Brain microvascular endothelial cell (primary cell): ENCODE results near the gene RRAS.

Experiments used
- DNase-seq: peaks from one replicate; pipeline ENCODE4 v3.0.0-alpha.2; 2020
- H3K27ac ChIP-seq: fragments of 250-450 bp; sonication (Bioruptor Pico); 2 replicates; pipeline ENCODE4 v1.5.1; 2020; ENCODE audit warnings: mild to moderate bottlenecking, moderate library complexity
- H3K27me3 ChIP-seq: fragments of 250-450 bp; sonication (Bioruptor Pico); replicated peaks from 2 replicates; pipeline ENCODE4 v1.5.1; 2020; ENCODE audit warnings: mild to moderate bottlenecking
- H3K36me3 ChIP-seq: fragments of 250-450 bp; sonication (Bioruptor Pico); replicated peaks from 2 replicates; pipeline ENCODE4 v1.5.1; 2020; ENCODE audit warnings: mild to moderate bottlenecking
- H3K4me3 ChIP-seq: 2 replicates; pipeline ENCODE4 v1.5.1; 2011; ENCODE audit warnings: low read depth, mild to moderate bottlenecking, control low read depth, low read length, moderate library complexity
- CTCF ChIP-seq: IDR thresholded peaks from 2 replicates; pipeline ENCODE4 v1.5.1; 2011; ENCODE audit warnings: low read depth, mild to moderate bottlenecking, moderate library complexity, low read length, control low read depth, inconsistent platforms; ENCODE audit errors: missing control alignments
- in situ Hi-C: cut with HindIII; loops from 2 replicates; pipeline ENCODE4 v1.10.0; 2017; ENCODE audit warnings: low sequenced_read_pairs, low pct_ligation_motif_present

Gene RRAS

DNA sequence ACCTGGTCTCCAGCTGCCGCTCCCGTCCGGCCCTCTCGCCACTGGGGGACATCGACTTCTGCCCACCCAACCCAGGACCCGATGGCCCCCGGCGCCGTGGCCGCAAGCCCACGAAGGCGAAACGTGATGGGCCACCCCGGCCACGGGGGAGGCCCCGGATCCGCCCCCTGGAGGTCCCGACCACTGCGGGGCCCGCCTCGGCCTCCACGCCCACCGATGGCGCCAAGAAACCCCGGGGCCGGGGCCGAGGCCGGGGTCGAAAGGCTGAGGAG, 42.3 kb downstream of the RRAS start:
- in situ Hi-C loops = no loop called here

GRCh38 chr19:49596954-49597702, 42.8 kb downstream of the RRAS start:
- Histone ChIP-seq H3K4me3 (no peak overlapping the region), H3K27me3 (no peaks in the 10 kb centered on the region), H3K27ac (no peak overlapping the region), H3K36me3 (peaks cover 74% of the 10 kb centered on the region)
- TF ChIP-seq CTCF = no peak
- in situ Hi-C loops = no loop called here
- DNase-seq = no peak

More for the DNA sequence above, 42.3 kb downstream of the RRAS start:
- Histone ChIP-seq H3K27me3 (no peaks in the 10 kb centered on the region), H3K36me3 (peaks cover 76% of the 10 kb centered on the region), H3K4me3 (no peak overlapping the region), H3K27ac (no peak overlapping the region)
- DNase-seq = no peak
- TF ChIP-seq CTCF = no peak

DNA sequence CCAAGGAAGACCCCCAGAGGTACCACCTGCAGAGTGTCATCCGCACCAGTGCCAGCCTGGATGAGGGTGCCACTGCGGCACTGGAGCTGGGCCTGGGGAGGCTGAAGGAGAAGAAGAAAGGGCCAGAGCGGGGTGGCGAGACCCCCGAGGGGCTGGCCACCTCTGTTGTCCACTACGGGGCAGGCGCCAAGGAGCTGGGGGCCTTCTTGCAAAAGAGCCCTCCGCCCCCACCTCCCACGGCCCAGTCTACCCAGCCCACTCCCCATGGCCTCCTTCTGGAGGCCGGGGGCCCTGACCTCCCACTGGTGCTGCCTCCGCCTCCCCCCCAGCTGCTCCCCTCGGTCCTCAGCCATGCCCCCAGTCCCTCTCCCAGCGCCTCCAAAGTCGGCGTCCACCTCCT, 43.5 kb downstream of the RRAS start:
- H3K36me3 ChIP-seq = peaks cover 67% of the 10 kb centered on the region
- no peak for DNase-seq
- no peaks in the 10 kb centered on the region for H3K27me3 ChIP-seq
- no peak overlapping the region for H3K27ac ChIP-seq
- in situ Hi-C loops = no loop called here
- H3K4me3 ChIP-seq = no peak overlapping the region
- no peak for TF ChIP-seq CTCF

DNA sequence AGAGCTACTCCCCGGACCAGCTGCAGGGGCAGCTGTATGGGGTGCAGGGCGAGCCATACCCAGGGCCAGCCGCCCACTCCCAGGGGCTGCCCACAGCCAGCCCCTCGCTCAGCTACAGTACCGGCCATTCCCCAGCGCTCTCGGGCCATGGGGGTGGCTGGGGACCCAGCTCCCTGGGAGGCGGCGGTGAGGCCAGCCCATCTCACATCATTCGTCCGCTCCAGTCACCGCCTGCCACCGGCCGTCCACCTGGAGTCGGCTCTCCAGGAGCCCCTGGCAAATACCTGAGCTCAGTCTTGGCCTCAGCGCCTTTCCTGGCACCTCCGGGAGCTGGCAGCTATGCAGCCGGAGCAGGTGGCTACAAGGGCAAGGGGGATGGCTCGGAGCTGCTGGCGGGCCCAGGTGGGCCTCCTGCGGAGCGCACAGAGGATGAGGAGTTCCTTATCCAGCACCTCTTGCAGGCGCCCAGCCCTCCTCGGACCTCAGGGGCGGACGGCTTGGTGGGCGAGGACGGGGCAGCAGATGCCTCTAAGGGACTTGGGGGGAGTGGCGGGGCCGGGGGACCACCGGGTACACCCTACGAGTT, 44.0 kb downstream of the RRAS start:
- in situ Hi-C loops = no loop called here
- Histone ChIP-seq H3K27me3 (no peaks in the 10 kb centered on the region), H3K4me3 (no peak overlapping the region), H3K27ac (no peak overlapping the region), H3K36me3 (peaks cover 64% of the 10 kb centered on the region)
- TF ChIP-seq CTCF = no peak
- no peak for DNase-seq

GRCh38 chr19:49594993-49595818, 44.7 kb downstream of the RRAS start:
- peaks cover 59% of the 10 kb centered on the region for H3K36me3 ChIP-seq
- no peak overlapping the region for H3K27ac ChIP-seq
- no peaks in the 10 kb centered on the region for H3K27me3 ChIP-seq
- DNase-seq = no peak
- no peak for TF ChIP-seq CTCF
- H3K4me3 ChIP-seq = no peak overlapping the region
- in situ Hi-C loops = no loop called here
